Astrocyte of the spinal cord (primary cell): Measurements from ENCODE around the gene POLDIP3.
"Not testable (repeated sequence)": the region's sequence is repeated elsewhere in the genome, so short reads cannot be mapped to it uniquely, and the experiment has no call there.

ENCODE experiments used
- DNase-seq: peaks from one replicate; pipeline ENCODE4 v3.0.0; 2011; ENCODE audit warnings: low read depth, low spot score
- H3K4me3 ChIP-seq: 2 replicates; pipeline ENCODE4 v1.5.1; 2011; ENCODE audit warnings: low read depth, mild to moderate bottlenecking, low read length, moderate library complexity
- CTCF ChIP-seq: IDR thresholded peaks from 2 replicates; pipeline ENCODE4 v1.5.1; 2012; ENCODE audit warnings: low read depth, mild to moderate bottlenecking, low read length, inconsistent platforms
- in situ Hi-C: cut with HindIII; loops from 2 replicates; pipeline ENCODE4 v1.10.0; 2017; ENCODE audit warnings: low sequenced_read_pairs

POLDIP3 gene

GRCh38 chr22:42560381-42560780 is 54.3 kb downstream of the POLDIP3 start:
- TF ChIP-seq CTCF = no peak
- DNase-seq = no peak
- in situ Hi-C loops = no loop called here
- no peak overlapping the region for H3K4me3 ChIP-seq

DNA sequence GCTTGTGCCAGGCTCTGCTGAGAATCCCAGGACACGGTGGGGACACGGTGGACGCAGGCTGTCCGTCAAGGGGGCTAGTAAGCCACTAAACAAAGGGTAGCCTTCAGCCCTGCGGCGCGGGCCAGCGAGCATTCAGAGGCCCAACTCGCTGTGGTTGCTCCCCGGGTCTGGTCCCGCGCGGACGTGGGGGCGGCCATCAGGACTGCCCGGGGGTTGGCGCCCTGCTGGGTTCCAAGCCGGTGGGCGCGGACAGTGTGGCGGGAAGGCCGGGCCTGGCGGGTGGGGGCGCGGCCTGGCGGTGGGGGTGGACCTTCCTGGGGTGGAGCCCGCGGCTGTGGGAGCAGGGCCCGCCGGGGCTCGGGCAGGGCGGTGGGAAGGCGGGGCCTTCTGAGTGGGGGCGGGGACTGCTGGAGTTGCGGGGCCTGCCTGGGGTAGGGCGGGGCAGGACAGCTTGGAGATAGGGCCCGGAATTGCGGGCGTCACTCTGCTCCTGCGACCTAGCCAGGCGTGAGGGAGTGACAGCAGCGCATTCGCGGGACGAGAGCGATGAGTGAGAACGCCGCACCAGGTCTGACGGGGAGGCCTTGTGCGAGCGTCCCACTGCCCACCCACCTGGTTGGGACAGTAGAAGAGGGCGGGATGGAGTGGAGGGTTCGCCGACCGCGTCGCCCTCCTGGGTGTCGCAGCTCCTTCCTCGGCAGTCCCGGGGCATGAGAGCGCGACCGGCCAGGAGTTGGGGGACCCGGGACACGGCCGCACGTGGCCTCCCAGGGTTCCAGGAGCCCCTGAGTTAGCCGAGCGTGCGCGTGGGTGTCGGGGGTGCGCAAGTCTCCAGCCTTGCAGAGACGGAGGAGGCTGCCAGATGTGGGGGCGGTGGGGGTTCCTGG is 61.0 kb downstream of the POLDIP3 start, which contains the start of gene SERHL2:
Gene SERHL2, plus strand, starts transcription at position 482 of the 887 bp plus-strand sequence. Its CDS starts 65 bp downstream, at position 547.
- in situ Hi-C loops = no loop called here
- H3K4me3 ChIP-seq = peak within 1 kb of the TSS; percentile 58
- TF ChIP-seq CTCF = no peak
- peak; percentile 72 for DNase-seq

DNA sequence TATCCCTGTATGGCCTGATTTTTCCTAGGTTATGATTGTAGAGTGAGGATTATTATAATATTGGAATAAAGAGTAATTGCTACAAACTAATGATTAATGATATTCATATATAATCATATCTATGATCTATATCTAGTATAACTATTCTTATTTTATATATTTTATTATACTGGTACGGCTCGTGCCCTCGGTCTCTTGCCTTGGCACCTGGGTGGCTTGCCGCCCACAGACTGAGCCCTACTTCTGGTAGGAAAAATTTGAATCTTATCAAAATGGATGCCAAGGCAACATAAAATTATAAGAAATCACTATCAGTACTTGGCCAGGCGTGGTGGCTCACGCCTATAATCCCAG is 62.4 kb downstream of the POLDIP3 start:
- DNase-seq, in situ Hi-C loops, H3K4me3 ChIP-seq: not testable (repeated sequence)

GRCh38 chr22:42549331-42550060 is 65.2 kb downstream of the POLDIP3 start:
- no peak for TF ChIP-seq CTCF
- H3K4me3 ChIP-seq = no peak overlapping the region
- in situ Hi-C loops = no loop called here
- DNase-seq = no peak

- no peak overlapping the region for H3K4me3 ChIP-seq
- no peak for DNase-seq
- in situ Hi-C loops = no loop called here
- no peak for TF ChIP-seq CTCF
Observed at GRCh38 chr22:42548597-42549330, 65.9 kb downstream of the POLDIP3 start.

DNA sequence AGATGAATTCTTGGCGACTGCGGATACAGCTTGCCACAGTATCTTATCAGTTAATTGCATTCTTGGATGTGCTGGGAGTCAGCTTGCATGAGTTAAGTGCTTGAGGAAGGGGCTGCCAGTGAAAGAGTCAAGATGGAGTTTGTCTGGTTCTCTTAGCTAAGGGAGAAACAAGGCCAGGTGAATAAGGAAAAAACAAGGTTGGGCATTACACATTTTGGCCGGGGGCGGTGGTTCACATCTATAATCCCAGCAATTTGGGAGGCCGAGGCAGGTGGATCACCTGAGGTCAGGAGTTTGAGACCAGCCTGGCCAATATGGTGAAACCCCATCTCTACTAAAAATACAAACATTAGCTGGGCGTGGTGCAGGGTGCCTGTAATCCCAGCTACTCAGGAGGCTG is 66.6 kb downstream of the POLDIP3 start:
- DNase-seq, H3K4me3 ChIP-seq, in situ Hi-C loops: not testable (repeated sequence)

GRCh38 chr22:42547562-42547961 is 67.1 kb downstream of the POLDIP3 start:
- in situ Hi-C loops = no loop called here
- no peak overlapping the region for H3K4me3 ChIP-seq
- no peak for TF ChIP-seq CTCF
- DNase-seq = no peak
